ENCODE measurements around the gene IFI44L. TPM values are rescaled to one million over a fixed set of nuclear protein-coding genes. Genes with fewer than 3 reads are reported as not detected.

IFI44L gene
- total RNA-seq, 3 donors from 2014 or later (not counting 1 experiment from before 2014, with no cell fraction given) = 5.2 to 12.6 (median 6.7) TPM

- Histone ChIP-seq H3K4me3 (ENCODE audit: low read length) (peak overlapping the region; percentile 46), H3K27me3 (ENCODE audit: control insufficient read depth, insufficient read depth, low read length) (no peaks in the 10 kb centered on the region), H3K9me3 (ENCODE audit: control insufficient read depth, insufficient read depth, low read length) (peaks cover 6% of the 10 kb centered on the region), H3K4me1 (ENCODE audit: control insufficient read depth, insufficient read depth, low read length) (peaks cover 14% of the 10 kb centered on the region), H3K36me3 (ENCODE audit: control insufficient read depth, insufficient read depth, low read length) (no peaks in the 10 kb centered on the region), H3K27ac (ENCODE audit: low read length) (peak overlapping the region; percentile 67)
- TF ChIP-seq CTCF (IDR thresholded peaks at IDR 0.05) = no peak
- WGBS (ENCODE audit: insufficient coverage) = 35% methylated on average over 6 of the region's 6 CpGs
- intact Hi-C loops (cut with micrococcal nuclease) = no loop called here
- Mint-ChIP-seq H3K4me1 (peaks cover 67 to 78% of the 10 kb centered on the region in 2 donors), H3K4me3 (peak overlapping the region; percentile 89), H3K27me3 (ENCODE audit: low read depth in 2 of 2) (no peaks in the 10 kb centered on the region), H3K27ac (peak overlapping the region; percentile 84 to 87), H3K36me3 (no peaks in the 10 kb centered on the region), H3K9me3 (no peaks in the 10 kb centered on the region)
- DNase-seq (peak in 1 of 2 donors; percentile 29), ATAC-seq (peak in 1 of 3 donors; percentile 21)
Observed at GRCh38 chr1:78650114-78650660, 29.9 kb downstream of the IFI44L start.

- peak overlapping the region; percentile 46 for H3K4me3 ChIP-seq (ENCODE audit: low read length)
- H3K36me3 Mint-ChIP-seq = no peaks in the 10 kb centered on the region
Observed at GRCh38 chr1:78651241-78651640, 31.0 kb downstream of the IFI44L start.

GRCh38 chr1:78652019-78652560 lies 31.8 kb downstream of the IFI44L start:
- Mint-ChIP-seq H3K4me1 (peaks cover 51 to 59% of the 10 kb centered on the region in 2 donors), H3K4me3 (peak overlapping the region; percentile 89), H3K27me3 (ENCODE audit: low read depth in 2 of 2) (no peaks in the 10 kb centered on the region), H3K27ac (peak overlapping the region; percentile 84 to 87), H3K36me3 (peaks cover 2% of the 10 kb centered on the region), H3K9me3 (no peaks in the 10 kb centered on the region)
- no peak for TF ChIP-seq CTCF (IDR thresholded peaks at IDR 0.05)
- no peak for ATAC-seq
- Histone ChIP-seq H3K27ac (ENCODE audit: low read length) (no peak overlapping the region), H3K4me3 (ENCODE audit: low read length) (no peak overlapping the region), H3K36me3 (ENCODE audit: control insufficient read depth, insufficient read depth, low read length) (peaks cover 11% of the 10 kb centered on the region), H3K9me3 (ENCODE audit: control insufficient read depth, insufficient read depth, low read length) (peaks cover 5% of the 10 kb centered on the region), H3K27me3 (ENCODE audit: control insufficient read depth, insufficient read depth, low read length) (no peaks in the 10 kb centered on the region), H3K4me1 (ENCODE audit: control insufficient read depth, insufficient read depth, low read length) (peaks cover 12% of the 10 kb centered on the region)
- 89% methylated on average over 16 of the region's 17 CpGs for WGBS (ENCODE audit: insufficient coverage)
- no peak for DNase-seq
- intact Hi-C loops (cut with micrococcal nuclease) = no loop called here

More at GRCh38 chr1:78651241-78651640, 31.0 kb downstream of the IFI44L start:
- Mint-ChIP-seq H3K27me3 (ENCODE audit: low read depth in 2 of 2) (no peaks in the 10 kb centered on the region), H3K4me1 (peaks cover 57 to 68% of the 10 kb centered on the region in 2 donors), H3K4me3 (peak overlapping the region; percentile 89), H3K9me3 (no peaks in the 10 kb centered on the region), H3K27ac (peak overlapping the region; percentile 84 to 87)
- Histone ChIP-seq H3K9me3 (ENCODE audit: control insufficient read depth, insufficient read depth, low read length) (peaks cover 6% of the 10 kb centered on the region), H3K27ac (ENCODE audit: low read length) (no peak overlapping the region), H3K27me3 (ENCODE audit: control insufficient read depth, insufficient read depth, low read length) (no peaks in the 10 kb centered on the region), H3K36me3 (ENCODE audit: control insufficient read depth, insufficient read depth, low read length) (peaks cover 7% of the 10 kb centered on the region), H3K4me1 (ENCODE audit: control insufficient read depth, insufficient read depth, low read length) (peaks cover 12% of the 10 kb centered on the region)
- DNase-seq (peak in 1 of 2 donors; percentile 61), ATAC-seq (peak; percentile 45 to 69 (median 61))
- no peak for TF ChIP-seq CTCF (IDR thresholded peaks at IDR 0.05)
- intact Hi-C loops (cut with micrococcal nuclease) = no loop called here
- WGBS (ENCODE audit: insufficient coverage) = 23% methylated on average over 10 of the region's 12 CpGs
